KBM-7 (cell line): ENCODE results near the gene MRPL24.
"Not testable (repeated sequence)": the region's sequence is repeated elsewhere in the genome, so short reads cannot be mapped to it uniquely, and the experiment has no call there.

Experiments used
- DNase-seq: peaks from one replicate; pipeline ENCODE4 v3.0.0-alpha.2; 2015
- in situ Hi-C: fragments of 300-500 bp; cut with MboI; formaldehyde crosslinking; loops from 2 replicates; pipeline ENCODE4 v1.14.3; 2020; ENCODE audit warnings: low sequenced_read_pairs, low pct_unique_long_range_greater_than_20kb, mixed read lengths

MRPL24 gene

GRCh38 chr1:156765136-156765535 lies 24.2 kb upstream of the MRPL24 start:
- in situ Hi-C loops, DNase-seq: not testable (repeated sequence)

GRCh38 chr1:156760796-156761104 lies 19.9 kb upstream of the MRPL24 start:
- DNase-seq, result no peak
- in situ Hi-C loops, result no loop called here

GRCh38 chr1:156760092-156760795 lies 19.4 kb upstream of the MRPL24 start:
- in situ Hi-C loops, result no loop called here
- no peak for DNase-seq

- DNase-seq, in situ Hi-C loops: not testable (repeated sequence)
Observed at GRCh38 chr1:156757572-156758253, 16.8 kb upstream of the MRPL24 start.

- DNase-seq, result no peak
- in situ Hi-C loops, result no loop called here
Observed at GRCh38 chr1:156756355-156756754, 15.5 kb upstream of the MRPL24 start.

- in situ Hi-C loops, result no loop called here
- DNase-seq, result no peak
Observed at GRCh38 chr1:156755527-156755950, 14.7 kb upstream of the MRPL24 start.

- in situ Hi-C loops, result no loop called here
- DNase-seq, result no peak
Observed at GRCh38 chr1:156754219-156754618, 13.3 kb upstream of the MRPL24 start.

GRCh38 chr1:156752843-156753482 lies 12.1 kb upstream of the MRPL24 start:
- in situ Hi-C loops, result no loop called here
- no peak for DNase-seq

GRCh38 chr1:156751757-156752481 lies 11.0 kb upstream of the MRPL24 start:
- DNase-seq, result peak; percentile 89
- in situ Hi-C loops, result no loop called here

- DNase-seq, result no peak
- in situ Hi-C loops, result no loop called here
Observed at GRCh38 chr1:156751451-156751756, 10.5 kb upstream of the MRPL24 start, which contains the start of gene HDGF. Gene HDGF, minus strand, starts transcription at chr1:156751675. Its CDS starts 246 bp downstream, at chr1:156751429.

GRCh38 chr1:156750711-156751450 lies 10.0 kb upstream of the MRPL24 start:
- in situ Hi-C loops, result no loop called here
- DNase-seq, result no peak

GRCh38 chr1:156750191-156750672 lies 9.3 kb upstream of the MRPL24 start:
- in situ Hi-C loops, result no loop called here
- no peak for DNase-seq

- no peak for DNase-seq
- in situ Hi-C loops, result no loop called here
Observed at GRCh38 chr1:156749419-156750118, 8.7 kb upstream of the MRPL24 start.

- peak; percentile 63 for DNase-seq
- in situ Hi-C loops, result no loop called here
Observed at GRCh38 chr1:156748670-156749418, 8.0 kb upstream of the MRPL24 start.

- DNase-seq, result no peak
- in situ Hi-C loops, result no loop called here
Observed at GRCh38 chr1:156747742-156748669, 7.1 kb upstream of the MRPL24 start.

GRCh38 chr1:156746728-156747631 lies 6.1 kb upstream of the MRPL24 start:
- in situ Hi-C loops, result no loop called here
- DNase-seq, result peak; percentile 68
